Anterior cingulate cortex (tissue), 58 donors: Measurements from ENCODE around the gene LRRC75A.

ENCODE experiments used
- DNase-seq, 58 donors: peaks; one replicate each; lab custom pipeline; 2025; lab: John Stamatoyannopoulos, UW

Gene LRRC75A

DNA sequence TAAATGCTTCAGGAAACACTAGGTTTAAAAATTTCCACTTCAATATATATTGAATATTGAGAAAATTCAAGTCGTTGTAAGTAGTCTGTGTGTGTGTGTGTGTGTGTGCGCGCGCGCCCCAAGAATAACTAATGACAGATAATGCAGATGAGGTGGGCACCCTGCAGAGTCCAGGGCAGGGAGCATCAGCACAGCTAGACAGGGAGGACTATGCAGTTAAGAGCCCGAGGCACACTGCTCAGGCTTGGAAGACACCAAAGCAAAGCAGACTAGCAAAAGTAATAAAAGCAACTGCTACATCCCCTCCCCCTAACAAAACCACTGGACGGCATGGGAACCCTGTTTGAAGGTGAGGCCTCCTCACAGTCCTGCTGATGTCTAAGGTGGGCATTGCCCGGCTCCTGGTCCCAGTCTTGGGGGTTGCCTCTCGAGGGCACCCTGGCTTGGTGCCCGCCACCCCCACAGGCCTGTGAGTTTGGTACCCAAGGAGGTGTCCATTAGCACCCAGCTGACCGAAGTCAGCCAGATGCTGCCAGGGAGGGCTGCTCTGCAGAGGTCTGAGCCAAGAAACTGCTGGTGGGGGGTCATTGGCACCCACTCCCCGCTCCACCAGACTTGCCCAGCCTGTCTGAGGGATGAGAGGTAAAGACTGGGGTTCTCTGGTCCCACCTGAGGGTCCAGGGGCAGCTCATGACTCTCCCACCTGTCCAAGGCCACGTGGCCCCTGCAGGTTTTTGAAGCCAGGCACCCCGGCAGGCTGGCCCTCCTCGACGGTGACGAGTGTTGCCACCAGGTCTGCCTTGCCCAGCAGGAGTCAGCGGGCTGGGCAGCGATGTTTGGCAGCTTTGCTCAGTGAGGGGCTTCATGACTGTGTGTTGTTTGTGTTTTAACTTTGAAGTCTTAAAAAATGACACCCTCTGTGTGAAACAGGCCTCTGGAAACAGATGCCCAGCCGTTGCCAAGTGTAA is 18.7 kb downstream of the LRRC75A start:
- DNase-seq: no peak

DNA sequence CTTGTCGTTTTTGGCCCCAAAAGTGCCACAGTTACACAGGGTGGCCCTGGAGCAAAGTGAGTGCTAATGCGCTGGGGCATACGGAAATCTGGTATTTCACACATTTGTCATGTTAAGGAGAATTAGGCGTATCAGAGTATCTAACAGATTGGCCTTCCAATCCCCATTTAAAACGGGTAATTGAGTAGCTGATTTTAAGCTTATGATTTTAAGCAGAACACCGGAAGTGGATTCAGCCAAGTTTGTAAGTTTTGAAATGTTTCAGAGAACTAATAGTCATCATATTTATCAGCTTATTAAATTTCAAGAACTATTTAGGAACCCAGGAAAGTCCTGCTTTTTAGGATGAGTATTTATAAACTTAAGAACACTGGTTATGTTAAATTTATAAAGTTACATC is 19.5 kb downstream of the LRRC75A start:
- DNase-seq: no peak

DNA sequence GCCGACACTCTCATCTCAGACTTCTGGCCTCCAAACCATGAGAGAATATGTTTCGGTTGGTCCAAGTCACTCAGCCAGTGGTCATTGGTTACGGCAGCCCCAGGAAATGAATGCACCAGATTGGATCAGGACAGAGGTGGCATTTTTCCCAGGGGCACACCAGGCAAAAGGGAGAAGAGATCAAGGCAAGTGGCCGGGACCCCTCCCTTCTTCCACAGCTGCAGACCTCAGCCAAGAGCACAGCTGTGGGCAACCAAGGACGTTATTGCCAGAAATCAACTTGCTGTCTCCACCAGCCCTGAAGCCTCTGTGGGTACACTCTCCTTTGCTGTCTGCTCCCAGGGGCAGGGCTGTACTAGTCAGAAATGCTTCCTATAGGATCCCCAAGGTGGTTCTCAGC is 20.7 kb downstream of the LRRC75A start:
- no peak for DNase-seq

DNA sequence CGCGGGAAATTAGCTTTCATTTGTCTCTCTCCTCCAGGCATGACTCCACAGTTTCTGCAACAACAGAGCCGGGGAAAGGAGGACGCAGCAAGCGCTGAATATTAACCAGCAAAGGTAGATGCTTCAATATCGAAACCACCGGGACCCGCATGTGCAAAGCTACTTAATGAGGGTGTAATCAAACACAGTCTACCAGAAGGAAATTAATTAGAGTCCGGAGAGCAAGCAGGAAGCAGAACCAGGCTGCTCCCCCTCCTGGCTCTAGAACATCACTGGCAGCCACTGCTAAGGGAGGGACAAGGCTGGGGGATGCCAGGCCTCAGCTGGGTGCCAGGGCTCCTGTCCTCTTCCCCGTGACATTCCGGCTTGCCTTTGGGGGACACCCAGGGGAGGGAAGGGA is 21.7 kb downstream of the LRRC75A start:
- DNase-seq: peak in 36 of 58 donors; percentile 13 to 75 (median 36)

DNA sequence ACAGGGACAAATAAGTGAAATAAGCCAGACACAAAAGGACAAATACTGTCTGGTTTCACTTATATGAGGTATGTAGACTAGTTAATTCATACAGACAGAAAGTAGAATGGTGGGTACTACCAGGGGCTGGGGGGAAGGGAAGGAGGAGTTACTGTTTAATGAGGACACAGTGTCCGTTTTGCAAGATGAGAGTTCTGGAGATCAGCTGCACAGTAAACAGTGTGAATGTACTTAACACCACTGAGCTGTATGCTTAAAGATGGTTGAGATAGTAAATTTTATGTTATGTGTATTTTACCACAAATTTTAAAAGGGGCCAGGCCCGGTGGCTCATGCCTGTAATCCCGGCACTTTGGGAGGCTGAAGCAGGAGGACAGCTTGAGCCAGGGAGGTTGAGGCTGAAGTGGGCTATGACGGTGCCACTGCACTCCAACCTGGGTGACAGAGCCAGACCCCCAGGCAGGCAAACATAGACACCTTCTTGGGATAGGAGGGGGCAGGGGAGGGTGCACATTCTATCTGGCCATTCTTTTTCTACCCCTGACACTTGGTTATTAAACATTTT is 23.5 kb downstream of the LRRC75A start:
- no peak for DNase-seq

DNA sequence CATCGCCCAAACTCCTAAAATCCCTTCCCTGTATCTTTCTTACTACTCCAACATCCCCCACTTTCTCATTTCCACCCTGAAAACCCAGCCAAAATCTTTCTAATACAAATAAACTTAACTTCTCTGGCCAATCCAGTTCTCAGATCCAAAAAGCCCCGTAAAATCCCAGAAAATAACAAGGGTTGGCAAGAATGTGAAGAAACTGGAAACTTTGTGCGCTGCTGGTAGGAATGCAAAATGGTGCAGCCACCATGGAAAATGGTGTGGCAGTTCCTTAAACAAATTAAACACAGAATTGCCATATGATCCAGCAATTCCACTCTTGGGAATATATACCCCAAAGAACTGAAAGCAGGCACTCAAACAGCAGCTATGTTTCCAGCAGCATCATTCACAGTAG is 24.1 kb downstream of the LRRC75A start:
- DNase-seq: no peak

DNA sequence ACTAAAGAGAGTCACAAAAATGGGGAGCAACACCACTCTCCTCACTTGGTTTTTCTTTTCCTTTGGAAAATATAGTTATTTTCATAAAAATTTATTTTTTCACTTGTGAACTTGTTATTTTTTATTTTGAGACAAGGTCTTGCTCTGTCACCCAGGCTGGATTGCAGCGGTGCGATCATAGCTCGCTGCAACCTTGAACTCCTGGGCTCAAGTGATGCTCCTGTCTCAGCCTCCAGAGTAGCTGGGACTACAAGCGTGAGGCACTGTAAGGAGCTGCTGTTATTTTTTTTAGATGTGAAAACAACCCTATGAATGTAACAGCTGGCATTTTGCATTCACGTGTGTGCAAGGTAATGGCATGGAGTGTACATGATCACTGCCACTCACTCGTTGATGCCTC is 24.9 kb downstream of the LRRC75A start:
- DNase-seq: no peak

DNA sequence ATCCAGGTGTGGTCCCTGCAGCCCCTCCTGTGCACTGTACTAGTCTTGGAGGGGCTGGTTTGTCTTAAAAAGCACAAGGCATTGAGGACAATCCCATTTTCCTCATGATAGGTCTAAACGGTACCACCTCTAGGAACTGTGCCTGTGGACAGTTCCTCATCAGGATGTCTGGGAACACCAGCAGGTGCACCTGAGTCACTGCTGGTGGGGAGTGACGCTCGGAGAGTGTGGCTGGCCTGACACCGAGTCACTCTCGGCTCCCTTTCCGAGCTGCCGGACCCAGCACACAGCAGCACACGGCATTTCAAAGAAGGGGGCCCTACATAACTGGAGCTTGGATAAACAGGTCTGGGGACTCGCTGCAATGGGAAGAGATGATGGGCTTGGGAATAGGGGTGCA is 25.6 kb downstream of the LRRC75A start:
- no peak for DNase-seq

DNA sequence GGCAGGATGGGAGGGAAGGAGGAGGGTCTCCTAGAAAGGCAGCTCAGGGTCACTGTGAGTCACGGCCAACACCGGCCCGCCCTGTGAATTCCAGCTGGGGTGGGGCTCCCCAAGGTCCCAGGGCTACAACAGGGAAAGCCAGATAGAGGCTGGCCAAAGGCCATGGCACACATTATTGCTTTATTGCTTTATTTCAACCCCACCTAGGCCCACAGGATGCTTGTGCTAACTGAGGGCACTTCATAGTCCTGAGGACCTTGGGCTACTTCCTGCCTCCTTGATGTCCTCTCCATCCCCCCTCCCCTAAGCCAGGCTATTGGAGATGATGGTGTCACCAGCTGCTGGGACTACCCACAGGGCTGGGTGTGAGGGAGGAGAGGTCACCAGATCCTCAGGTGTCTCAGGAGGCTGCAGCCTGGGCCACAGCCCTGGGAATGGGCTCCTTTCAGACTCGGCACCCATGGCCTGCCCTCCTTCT is 26.1 kb downstream of the LRRC75A start:
- DNase-seq: no peak

DNA sequence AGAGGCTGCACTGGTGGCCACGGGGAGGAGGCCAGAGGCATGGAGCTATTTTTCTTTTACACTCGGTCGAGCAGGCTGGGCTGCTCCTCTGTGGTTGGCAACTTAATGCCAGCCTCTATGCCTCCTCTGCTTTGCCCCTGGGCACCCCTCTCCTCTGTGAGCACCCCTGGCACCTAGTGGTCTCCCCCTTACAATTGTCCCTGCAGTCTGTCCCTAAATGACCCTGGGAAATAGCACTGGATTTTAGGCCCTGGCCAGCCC is 27.0 kb downstream of the LRRC75A start:
- no peak for DNase-seq

DNA sequence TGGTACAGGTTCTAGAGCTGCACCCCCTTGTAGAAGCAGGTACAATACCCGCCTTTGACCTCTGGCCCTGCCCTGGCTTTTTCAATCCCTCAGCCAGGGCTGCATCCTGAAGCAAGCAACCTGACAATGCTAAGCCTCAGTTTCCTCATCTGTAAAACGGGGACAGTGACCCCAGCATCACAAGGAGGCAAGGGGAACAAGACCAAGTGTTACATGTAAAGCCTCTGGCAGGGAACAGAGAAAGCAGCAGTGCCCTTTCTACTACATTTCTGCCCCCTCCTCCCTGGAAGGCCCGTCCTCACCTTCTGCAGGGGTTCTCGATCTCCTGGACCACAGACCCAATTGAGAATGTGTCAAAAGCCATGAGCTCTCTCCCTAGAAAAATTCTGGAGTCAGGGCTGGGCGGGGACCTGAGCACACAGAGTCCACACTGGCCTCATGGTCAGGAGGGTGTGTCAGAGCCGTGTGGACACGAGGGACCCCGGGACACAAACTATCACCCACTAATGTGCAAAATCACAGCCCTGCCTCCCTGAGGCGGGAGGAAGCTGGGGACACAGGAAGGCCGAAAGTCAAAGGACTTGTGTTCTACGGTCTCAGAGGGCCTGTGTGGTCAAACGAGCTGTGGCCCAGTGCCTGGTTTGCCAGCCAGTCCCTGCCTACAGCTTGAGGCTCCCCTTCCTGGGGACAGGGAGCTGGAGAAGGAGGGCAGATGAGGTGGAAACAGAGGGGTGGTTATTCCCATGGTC is 27.5 kb downstream of the LRRC75A start:
- DNase-seq: no peak

DNA sequence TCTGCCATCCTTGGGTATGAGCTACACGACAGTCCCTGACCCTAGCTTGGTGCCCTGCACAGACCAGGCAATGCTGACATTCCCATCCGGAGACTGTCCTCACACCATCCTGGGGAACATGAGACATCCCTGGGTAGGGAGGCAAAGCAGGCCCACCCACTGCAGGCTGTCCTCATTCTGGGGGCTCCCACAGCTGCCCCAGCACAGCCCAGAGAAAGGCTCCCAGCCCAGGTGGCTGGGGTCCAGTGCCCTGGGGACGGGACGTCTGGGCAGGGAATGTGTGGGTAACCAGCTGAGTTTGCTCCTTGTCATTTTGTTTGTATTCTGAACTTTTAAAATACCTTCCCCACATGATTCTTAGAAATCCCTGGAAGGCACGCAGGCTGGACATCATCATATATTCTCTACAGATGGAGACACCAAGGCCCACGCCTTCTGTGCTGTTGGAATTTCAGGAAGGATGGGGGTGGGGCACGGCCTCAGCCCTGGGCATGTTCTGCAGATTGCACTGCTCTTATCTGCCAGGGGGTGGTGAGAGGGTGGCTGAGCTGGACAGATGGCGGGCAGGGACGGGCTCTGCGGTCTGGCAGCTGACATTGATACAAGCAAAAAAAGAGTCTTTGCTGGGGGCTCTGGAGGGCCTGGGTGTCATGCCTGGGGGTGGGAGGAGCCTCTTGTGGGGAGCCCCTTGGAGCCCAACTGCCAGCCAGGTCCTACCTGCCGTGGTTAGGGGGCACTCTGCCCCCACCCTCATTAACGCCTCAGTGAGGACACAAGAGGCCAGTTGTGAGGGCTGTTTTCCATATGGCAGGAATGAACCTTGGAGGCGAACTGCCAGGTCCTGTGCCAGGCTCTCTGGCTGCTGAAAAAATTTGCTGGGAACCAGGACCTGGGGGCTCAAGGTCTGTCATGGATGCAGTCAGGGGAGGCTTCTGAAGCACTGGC is 28.4 kb downstream of the LRRC75A start:
- peak in 25 of 58 donors; percentile 9 to 73 (median 26) for DNase-seq

DNA sequence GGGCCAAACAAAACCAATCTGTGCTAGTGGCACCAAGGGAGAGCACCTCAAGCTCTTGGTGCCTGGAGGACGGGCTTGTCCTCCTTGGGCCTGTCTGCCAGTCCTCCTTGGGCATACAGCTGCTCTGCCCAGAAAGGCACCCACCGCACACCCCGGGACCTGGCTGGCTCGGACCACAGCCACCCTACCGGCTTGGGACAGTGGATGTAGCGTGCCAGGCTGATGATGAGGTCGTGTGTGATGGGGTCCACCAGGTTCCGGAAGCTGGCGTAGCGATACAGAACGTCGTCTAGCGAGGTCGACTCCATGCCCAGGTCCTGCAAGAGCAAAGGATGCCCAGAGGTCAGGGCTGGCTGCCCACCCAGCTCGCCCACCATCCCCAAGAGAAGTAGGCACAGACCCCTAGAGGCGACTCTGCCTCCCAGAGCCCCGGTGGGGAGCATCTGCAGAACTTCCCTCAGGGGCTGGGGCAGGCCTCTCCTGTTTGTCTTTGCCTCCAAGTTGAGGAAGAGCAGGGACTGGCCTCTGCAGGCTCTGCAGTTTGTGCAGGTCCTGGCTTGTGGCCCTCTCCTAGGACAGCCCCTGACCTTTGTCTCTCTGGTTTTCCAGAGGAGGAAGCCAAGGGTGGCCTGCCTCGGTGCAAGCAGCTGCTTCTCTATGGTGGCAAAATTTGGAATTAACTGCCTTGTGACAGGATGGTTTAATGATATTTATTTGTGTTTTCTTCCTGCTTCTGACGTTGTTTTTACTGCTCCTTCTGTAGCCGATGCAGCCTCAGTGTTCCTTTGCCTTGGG is 29.7 kb downstream of the LRRC75A start:
- DNase-seq: no peak

DNA sequence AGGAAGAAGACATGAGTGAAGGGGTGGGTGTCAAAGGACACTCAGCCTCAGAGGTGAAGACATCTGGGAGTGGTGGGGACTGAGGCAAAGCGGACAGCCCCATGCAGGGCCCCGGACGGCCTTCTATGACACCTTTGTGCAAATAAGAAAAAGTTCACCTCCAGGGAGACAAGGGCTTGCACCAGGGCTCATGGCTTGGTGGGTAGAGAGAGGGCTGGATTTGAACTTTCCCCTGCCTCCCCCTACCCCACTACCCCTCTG is 30.5 kb downstream of the LRRC75A start:
- DNase-seq: no peak

DNA sequence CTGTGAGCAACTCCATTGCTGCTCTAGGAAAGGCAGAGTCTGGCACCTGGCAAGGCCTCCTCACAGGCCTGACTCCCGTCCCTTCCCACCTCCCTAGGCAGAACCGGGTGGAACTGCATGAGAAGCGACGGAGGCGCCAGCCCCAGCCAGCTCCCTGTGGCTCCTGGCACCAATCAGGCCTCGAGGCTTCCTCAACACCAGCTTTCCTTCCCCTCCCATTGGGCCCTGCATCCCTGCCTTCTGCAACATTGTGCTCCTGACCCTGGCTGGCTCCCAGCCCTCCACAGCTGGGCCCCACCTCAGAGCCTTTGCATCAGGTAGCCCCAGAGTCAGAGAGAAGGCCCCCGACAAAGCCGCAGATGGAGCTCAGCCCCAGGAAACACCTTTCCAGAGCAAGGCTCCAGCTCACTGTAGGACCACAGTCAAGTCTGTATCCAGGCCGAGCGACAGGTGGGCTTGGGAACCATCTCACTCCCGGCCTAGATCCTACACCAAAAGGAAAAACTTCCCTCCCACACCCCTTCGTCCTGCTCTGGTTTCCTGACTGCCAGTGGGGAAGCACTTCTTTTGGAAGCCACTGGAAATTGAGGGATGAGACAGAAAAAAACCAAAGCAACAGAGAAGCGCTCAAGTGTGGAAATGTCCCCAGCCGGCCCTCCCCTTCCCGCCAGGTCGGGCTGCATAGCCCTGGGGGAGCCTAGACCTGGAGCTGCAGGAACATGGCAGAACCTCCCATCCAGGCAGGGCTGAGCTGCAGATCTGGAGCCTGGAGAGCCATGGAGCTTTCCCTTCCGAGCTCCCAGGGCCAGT is 31.0 kb downstream of the LRRC75A start:
- DNase-seq: no peak

DNA sequence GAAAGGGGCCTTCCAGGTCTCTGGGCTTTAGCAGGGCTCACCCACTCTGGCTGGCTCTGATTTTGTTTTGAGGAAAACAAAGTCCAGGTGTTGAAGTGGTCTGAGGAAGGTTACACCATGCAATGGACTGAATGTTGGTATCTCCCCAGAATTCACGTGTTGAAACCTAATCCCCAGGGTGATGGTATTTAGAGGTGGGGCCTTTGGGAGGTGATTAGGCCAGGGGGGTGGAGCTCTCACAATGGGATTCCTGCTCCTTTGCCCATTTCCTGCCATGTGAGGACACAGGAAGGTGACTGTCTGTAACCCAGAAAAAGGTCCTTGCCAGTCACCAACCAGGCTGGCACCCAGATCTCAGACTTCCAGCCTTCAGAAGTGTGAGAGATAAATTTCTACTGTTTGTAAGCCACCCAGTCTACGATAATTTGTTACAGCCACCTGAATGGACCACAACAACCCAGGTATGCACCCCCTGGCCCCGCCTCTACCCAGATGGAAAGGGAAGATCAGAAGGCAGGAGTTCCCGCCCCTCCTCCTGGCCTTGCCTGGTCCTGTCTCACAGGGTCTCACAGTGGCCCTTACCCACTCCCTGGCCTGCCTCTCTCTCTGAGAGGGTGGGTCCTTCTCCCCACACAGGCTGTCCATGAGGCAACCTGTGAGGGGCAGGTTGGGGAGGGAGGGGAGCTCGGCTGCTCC is 32.0 kb downstream of the LRRC75A start:
- no peak for DNase-seq

DNA sequence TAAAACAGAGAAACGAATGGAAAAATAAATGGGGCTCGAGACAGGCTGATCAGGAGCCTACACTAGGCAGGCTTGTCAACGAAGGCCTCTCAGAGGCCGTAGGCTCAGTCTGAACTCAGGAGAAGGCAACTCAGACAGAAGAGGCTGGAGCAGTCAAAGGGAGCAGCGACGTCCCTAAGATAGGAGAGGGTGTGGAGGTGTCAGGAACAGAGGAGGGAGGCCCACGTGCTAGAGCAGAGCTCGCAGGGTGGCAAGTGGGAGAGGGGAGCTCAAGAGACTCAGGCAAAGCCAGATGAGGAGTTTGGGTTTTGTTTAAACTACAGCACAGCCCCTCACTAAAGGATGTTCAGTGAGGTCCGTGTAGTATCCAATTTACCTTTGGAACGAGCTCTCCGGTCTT is 32.7 kb downstream of the LRRC75A start:
- no peak for DNase-seq

DNA sequence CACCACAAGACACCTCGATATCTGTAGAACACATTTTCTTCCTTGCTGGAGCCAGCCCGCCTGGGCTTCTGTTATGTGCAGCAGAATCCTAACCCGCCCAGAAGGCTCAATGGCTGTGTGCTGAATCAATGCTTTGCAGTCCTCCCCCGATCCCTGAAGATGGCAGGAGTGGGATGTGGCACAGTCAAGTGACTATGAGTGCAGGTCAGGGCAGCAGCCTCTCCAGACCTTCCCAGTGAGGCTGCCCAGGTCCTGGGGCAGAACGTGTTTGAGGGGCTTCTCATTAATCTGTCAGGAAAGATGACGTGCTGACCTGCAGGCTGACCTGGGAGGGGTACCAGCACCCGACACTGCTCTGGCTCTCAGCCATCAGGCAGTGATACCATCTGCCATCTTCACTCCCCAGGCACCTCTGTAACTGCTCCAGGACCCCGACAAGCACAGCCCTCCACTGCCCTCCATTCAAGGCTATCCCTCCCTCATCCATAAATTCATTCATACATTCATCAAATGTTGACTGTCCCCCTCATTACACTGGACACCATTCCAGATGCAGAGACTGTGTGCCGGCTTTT is 35.2 kb downstream of the LRRC75A start:
- DNase-seq: peak in 8 of 58 donors; percentile 7 to 31 (median 22)
